GM19452 (cell line): ENCODE measurements around the gene FGF8.

Source experiments
- ATAC-seq: cut with Tn5 transposase; IDR thresholded peaks from one replicate; pipeline ENCODE4 v1.9.1; 2021; ENCODE audit not compliant: unreplicated experiment

FGF8 gene

DNA sequence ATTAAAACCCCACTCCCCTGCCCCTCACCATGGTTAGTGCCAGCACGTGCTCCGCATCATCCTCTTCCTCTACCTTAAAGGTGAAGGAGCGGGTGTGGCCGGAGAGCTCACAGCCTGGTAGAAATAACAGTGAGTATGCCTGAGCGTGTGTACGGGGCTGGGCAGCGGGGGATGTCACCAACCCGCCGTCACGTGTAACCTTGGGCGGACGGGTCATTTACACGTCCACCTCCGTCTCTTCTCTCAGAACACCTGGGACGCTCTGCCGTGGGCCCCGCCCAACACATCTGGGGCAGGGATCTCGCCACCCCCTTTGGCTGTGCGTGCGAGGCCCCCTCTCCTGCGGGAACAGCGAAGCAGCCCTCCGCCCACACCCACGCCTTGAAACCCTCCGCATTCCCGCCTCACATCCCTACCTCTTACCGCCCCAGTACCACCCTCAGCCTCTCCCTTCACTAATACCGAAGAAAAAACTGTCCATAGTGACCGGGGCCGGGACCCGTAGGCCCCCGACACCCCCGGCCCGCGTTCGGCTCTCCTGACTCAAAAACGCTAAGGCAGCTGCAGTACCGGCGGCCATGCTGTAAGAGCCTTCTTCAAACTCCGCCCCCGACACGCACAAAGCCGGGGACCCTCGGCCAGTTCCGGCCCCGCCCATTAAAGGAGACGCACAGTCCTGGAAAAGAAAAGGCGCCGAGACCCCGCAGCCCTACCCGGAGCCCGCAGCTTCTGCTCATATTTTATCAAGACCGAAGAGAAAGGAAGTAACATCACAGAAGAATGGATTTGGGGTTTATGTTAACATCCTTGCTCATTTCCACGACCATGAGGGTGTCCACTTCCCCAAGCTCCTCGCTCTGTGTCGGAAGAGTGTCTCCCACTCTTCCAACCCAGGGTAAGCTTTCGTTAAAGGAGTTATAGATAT lies 7.2 kb upstream of the FGF8 start, which contains the start of gene NPM3:
Gene NPM3 (minus strand): TSS at position 636 of the 925 bp plus-strand sequence. CDS start 56 bp downstream, at position 580.
- peak; percentile 60 for ATAC-seq

DNA sequence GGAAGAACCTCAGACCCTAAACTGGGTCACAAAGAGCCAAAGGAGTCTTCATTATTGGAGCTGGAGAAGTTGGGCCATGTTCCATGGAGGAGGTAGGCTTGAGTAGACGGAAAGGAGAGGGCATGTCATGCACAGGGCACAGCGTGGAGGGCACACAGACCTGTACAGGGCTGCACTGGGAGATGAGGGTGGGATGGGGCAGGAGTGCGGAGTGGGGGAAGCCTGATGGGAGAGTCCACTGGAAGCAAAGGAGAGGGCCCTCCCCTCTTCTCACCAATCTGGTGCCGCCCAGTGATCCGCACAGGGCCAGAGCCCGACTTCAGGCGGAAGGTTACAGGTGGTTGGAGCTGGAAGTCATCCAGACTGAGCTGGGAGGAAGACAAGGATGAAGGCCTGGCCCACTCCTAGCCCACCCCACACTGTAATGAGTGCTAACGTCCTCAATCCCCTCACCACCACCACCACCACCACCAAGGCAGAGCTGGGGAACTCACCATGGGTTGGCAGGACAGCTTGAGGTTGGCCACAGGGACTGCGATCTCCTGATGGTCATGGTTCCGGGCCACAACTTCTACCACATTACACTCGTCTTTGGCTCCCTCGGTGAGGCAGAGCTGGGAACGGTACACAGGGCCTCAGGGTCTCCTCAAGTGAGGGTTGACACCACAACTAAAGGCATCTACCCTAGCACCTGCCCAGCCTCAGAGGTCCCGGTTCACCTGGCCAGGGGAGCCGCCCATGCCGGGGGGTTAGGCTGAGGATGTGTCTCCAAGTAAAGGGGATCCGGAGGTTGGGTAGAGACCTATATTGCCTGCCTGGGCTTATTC lies 6.3 kb upstream of the FGF8 start:
- no peak for ATAC-seq

DNA sequence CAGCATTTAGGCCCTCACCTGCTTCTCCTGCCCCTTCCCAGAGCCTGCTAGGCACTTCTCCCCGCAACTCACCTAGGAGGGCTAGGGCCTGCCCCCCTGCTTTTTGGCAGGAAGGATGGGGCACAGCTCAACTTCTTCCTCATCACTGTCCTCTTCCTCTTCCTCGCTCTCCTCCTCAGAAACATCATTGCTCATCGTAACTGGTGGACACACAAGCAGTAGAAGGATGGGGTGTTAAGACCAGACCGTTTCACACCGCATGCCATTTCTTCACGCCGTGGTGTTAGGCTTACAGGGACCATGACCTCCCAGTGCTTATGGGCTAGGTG lies 5.7 kb upstream of the FGF8 start:
- ATAC-seq = no peak

DNA sequence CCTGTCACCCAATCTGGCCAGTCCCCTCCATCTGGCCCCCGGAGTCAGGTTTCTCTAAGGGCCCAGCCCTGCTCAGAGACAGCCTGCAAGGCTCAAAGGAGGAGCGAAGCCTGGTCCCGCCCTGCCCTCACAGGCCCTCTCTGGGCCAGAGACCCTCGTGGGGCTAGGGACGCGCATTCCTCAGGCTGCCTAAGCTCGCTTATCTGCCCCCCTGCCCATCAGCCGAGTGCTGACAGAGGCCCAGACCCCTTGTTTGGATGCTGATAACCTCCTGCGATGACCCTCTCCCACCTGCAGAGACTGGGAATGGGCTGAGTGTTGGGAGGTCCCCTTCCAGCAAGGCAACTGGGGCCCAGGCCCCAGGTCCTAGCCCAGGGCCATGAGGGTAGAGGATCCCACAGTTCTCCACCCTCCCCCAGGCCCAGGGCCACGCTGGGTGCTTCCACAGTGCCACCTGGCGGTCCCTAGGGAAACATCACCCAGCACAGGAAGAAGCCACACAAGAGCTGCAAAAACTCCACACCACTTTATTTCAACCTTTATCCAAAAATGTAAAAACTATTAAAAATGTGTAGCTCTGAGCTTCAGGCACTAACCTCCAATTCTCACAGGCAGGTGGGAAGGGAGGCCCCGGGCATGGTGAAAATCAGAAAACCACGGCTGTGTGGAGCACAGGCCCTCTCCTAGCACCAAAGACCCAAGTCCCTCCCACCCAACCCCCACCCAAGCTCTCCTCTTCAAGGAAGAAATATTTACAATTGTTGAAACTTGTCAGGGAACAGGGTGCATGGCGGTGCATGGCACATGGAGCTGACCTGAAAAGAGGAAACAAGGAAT lies 5.1 kb upstream of the FGF8 start:
- ATAC-seq = peak; percentile 48

DNA sequence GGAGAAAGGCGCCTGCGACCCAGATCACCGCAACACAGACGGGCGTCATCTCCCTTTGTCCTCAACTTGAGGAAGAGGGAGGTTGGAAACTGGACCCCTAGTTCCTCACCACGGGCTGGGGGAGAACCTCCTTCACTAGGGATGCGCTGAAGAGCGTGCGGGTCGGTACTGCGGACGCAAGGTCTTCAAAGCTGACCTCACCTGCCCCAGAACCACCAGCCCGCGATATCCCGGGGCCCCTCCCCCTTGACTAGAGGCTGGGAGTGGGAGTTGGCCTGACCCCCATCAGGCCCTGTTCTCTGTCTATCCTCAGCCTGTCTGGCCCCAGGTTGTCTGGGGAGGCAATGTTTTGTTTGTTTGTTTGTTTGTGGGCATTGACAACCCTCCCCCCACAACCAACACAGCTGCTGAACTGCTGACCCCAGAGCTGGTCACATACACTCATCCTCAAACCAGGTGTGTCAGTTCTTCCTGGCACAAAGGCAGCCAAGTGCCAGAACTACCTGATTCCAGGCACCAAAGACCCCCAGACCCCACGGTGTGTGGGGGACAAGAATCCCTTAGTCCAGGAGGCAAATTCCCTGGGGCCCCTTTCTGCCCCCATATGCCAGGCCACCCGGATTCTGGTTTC lies 4.4 kb upstream of the FGF8 start:
- ATAC-seq = no peak

DNA sequence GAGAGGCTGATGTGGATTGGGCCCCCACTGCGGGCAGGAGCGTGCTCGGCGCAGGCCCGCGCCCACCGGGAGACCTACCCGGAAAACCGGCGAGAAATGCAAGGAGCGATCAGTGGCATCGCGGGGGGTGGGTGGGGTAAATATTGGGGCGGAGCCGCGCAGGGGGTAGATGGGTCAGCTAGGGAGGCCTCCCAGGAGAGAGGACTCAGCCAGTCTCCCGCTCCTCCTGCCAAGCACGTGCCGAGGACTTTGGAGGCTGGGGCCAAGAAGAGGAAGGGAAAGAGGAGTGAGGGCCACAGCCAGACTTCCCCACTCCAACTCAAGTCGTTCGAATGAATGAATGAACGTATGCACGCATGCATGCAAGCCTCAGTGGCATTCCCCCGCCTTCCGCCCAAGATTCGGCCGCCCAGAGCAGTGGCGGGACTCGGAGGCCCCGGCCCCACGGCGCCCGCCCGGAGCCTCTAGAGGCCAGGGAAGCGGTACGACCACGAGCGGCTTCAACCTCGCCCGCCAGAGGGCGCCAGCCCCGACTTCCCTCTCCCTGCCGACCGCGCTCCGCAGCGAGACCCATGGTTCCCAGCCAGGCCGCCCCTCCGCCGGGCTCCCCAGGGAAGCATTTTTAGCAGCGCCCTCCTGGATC lies 3.8 kb upstream of the FGF8 start:
- no peak for ATAC-seq

DNA sequence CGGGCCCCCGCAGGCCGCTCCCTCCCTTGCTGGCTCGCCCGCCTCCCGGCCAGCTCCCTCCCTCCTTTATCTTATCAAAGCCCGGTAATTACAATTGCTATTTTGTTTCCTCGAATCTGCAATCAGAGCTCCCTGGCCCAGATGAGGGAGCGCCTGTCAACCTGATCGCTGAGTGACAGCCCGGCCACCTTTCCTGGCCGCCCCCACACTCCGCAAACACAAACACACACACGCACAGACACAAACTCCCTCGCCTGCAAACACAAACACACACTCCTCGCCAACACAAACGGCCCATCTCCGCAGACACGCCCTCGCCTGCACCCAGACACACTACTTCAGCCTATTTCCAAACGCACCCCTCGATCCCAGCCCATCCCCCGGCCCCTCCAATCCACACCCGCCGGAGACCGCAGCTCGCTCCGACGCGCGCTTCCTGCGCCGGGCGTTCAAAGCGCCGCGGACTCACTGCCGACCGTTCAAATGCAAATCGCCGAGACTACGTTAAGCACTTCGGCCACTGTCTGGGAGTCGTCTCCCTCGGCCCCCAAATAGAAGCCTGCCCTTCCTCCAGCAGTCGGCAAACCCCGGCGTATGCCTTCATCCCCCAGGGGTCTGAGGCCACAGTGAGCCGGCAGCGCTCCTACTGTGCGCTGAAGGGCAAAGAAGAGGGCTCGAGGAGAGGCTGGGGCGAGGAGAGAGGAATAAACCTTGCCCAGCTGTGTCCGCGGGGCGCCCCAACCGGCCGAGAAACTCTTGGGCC lies 3.0 kb upstream of the FGF8 start:
- no peak for ATAC-seq

DNA sequence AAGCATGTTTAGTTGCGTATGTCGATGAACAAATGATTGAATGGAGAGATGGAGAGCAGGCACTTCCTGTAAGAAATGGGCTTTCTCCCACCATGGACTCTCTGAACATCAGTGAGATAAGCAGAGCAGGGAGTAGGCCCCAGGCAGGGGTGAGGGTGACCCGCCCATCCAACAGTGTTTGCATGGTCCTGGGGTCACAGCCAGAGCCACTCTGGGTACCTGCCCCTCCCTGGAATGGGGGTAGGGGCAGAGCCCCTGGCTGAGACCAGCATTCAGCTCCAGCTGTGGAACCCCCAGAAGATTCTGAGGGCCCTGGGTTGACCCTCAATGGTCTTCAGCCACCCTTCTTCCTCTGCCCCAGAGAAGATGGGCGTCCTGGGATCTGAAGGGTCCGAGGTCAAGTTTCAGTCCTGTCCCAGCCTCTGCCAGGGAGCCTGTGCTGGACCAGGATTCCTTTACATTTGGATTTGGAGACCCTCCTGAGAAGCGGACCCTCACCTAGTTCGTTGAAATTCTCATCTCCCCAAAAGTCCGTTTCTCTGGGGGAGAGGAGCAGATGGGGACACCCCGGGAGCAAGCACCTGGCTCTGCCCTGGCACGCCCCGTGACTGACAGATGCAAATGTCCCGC lies 2.4 kb upstream of the FGF8 start:
- ATAC-seq = no peak

DNA sequence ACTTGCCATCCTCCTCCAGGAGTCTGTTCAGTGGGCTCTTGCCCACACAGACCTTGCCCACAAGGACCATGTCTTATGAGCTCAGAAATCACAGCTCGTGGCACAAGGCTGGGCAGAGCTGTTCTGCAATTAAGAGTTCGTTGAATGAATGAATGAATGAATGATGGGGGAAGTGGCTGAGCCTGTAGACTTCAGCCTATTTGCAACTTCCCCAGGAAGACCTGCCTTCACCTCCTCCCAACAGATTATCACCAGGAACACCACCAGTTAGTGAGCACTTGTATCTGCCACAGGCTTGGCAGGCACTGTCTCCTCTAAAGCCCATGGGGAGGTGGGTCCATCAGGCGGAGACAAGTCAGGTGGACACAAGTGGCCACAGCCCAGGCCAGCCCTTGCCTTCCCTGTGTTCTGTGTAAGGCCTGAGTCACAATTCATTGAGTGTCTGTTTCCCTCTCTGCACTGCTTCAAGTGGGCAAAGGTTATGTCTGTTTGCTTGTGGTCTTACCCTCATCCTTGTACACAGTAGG lies 1.8 kb upstream of the FGF8 start:
- ATAC-seq = no peak

DNA sequence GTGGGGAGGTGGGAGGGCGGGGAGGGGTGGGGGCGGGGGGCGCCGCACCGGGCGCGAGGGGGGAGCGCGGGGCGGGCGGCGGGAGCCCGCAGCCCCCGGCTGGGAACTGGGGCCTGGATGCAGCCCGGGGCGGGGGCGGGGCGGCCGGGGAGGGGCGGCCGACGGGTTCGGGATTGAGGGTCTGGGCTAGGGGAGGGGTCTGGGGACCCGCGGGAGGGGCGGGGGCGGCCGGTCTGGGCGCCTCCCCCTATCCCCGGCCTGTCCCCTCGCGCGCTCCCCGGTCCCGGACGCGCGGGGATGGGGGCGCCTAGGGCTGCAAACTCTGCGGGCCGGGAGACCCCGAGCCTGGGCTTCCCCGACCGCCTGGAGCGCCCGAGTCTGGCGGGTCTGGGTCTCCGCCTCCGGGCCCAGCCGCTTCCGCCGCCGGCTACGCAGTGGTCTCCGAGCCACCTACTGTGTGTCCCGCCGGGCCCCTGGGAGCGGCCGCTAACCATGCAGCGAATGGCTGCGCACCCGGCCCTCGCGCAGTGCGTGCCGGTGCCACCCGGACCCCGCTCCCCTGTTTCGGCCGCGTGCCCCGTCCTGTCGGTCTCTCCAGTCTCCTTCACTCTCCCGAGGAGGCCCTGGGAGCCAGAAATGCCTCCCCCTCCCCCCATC lies 375 bp upstream of the FGF8 start:
- ATAC-seq = no peak

DNA sequence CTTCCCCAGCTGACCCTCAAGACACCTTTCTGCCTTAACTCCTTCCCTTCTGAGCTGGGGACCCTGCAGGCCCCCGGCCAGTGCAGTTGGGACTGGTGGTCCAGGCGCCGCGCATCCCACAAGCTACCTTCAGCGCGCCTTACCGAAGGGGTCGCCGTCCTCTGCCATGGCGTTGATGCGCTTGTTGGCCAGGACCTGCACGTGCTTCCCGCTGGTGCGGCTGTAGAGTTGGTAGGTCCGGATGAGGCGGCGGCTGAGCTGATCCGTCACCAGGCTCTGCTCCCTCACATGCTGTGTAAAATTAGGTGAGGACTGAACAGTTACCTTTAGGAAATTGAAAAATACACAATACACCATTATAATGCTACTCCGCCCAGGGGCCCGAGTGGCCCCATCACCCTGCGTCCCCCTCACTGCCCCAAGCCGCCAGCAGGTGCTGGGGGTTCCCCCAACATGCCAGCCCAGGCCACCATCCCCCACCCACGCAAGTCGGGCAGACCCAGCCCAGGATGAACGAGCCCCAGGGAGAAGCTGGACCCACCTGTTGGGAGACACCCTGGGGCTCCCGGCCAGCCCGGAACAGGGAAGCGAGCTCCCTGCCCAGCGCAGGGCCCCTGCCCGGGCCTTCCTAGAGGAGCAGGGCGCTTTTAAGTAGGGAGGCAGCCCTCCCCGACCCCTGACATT lies 1.2 kb downstream of the FGF8 start:
- no peak for ATAC-seq

DNA sequence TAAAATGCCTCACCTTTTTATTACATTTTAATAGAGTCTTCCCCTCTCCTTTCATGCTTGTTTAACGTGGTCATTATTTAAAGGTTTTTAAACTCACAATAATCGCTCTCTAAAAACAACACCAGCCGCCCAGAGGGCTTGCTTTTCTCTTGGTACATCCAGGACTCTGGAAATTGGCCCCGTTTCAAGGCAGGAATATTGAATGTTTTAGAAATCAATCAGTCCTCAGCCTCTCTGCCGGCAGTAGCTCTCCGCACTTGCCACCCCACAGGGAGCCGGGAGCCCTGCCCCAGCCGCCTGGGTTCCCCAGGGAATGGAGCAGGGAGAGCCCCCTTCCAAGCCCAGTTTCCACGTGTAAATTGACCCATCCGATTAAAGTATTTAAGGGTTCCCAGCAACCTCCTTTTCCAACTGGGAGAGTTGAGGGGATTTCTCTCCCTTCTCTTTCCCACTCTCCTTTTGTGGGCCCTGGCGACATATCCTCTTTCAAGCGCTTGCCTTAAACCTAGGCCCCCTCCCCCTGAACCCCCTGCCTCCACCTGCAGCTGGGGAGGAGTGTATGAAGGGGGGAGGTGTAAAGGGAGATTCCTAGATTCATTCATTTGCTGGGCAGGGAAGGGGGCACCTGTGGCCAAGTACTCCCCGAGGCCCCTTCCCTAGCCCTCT lies 1.9 kb downstream of the FGF8 start:
- ATAC-seq = no peak

DNA sequence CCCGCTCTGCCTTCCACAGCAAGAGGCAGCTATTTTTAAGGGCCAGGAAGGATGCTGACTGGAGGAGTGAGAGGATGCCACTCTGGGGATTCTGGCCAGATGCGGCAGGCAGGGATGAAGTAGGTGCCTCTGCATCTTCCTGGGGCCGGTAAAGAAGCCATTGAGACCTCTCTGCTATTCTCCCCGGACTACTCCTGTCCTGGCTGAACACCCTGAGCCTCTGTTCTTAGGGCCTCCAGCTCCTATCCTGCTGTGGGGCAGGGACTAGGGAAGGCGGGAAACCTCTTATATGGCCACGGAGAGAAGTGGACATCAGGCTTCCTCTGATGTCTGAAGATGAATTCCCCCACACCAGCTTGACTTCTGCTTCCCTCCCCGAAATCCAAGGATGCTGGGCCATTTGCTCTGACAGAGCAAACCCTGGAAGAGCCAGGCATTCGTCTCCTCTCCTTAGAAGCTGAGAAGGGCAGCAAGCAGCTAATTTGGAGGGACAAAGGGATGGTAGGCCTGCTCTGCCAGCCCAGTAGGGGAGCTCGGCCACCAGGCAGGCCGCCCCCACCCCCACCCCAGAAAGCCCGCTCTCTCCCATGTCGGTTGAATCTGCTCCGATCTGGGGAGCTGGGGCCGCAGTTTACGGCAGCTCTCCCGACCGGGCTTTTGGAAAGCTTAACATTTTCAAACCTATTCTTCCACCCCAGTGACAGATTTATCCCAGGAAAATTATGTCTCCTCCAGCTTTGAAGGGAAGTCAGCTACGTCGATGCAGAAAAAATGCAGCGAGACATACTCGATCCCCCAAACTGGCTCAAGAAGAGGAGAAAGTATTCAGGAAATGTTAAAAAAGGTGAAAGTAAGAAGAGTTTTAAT lies 2.8 kb downstream of the FGF8 start:
- no peak for ATAC-seq

DNA sequence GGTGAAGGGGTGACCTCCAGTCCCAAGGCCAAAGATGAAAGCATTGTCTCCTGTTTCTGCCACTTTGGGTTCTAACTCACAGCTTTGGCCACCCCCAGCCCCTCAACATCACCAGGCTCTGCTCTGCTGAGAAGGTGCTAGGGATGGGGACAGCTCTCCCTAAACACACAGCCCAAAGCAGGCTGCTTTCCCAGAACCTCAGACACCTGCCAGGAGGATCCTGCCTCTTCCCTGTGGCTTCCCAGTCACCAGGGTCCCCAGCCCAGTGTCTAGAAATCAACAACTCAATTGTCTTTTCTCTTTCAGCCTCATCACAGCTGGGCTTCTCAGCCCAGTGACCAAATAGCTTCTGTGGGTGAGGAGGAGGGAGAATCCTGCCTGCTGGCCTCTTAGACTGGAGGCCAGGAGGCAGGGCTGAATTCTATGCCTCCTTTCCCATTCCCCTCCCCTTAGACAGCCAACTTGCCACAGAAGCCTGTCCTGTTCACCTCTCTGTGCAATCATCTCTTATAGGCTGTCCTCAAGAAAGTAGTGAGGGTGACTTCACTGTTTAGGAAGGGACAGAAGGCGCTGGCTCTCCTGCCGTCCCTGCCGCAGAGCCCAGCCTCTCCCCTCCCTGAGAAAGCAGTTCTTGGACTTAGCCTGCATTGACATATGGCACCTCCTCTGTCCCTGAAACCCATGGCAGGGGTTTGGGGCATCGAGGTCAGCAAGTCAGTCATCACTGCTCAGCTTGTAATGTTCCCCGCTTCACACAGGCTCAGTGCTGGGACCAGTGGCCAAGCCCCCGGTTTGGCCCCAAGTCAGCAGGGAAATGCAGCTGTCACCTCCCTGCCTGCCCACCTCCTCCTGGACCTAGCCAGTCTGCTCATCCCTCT lies 3.7 kb downstream of the FGF8 start:
- ATAC-seq = no peak

DNA sequence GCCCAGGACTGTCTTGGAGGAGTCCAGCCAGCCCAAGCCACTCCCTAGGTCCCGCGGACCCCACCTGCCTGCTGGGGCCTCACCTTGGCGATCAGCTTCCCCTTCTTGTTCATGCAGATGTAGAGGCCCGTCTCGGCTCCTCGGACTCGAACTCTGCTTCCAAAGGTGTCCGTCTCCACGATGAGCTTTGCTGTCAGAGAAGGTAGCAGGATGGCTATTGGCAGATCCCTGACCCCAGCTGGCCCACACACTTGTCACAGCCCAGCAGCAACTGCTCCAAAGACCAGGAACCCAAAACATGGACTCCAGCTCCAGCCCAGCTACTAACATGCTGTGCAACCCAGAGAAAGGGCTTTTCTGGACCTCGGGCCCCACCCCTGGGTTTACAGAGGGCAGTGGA lies 4.5 kb downstream of the FGF8 start:
- no peak for ATAC-seq
